Transverse colon (tissue), 4 donors: ENCODE measurements around the gene TMEM266. TPM values are rescaled to one million over a fixed set of nuclear protein-coding genes. Genes with fewer than 3 reads are reported as not detected.

Experiments
- DNase-seq: peaks from one replicate; pipeline ENCODE4 v3.0.0-alpha.2; 2019
- H3K27ac ChIP-seq, 4 donors: fragments of 200-600 bp; sonication (generic); 2 replicates each; pipeline ENCODE4 v1.5.1; 2016 to 2018; ENCODE audit warnings: inconsistent platforms in 4 of 4
- H3K27me3 ChIP-seq: fragments of 200-600 bp; sonication (generic); 2 replicates; pipeline ENCODE4 v1.5.1; 2017; ENCODE audit warnings: inconsistent platforms
- H3K36me3 ChIP-seq, 4 donors: fragments of 200-600 bp; sonication (generic); 2 replicates each; pipeline ENCODE4 v1.5.1; 2017 to 2019; ENCODE audit warnings: inconsistent platforms in 4 of 4
- H3K4me1 ChIP-seq, 4 donors: fragments of 200-600 bp; sonication (generic); 2 replicates each; pipeline ENCODE4 v1.5.1; 2017 to 2020; ENCODE audit warnings: inconsistent platforms in 4 of 4
- H3K4me3 ChIP-seq, 4 donors: fragments of 200-600 bp; sonication (generic); 1 replicate in 1 of 4; 2 replicates in 3 of 4; pipeline versions ENCODE4 v1.5.1 to v1.6.1; 2017 to 2019; ENCODE audit warnings: inconsistent platforms in 4 of 4
- H3K9me3 ChIP-seq, 2 donors: fragments of 200-600 bp; sonication (generic); 2 replicates each; pipeline ENCODE4 v1.5.1; 2017 to 2019; ENCODE audit warnings: inconsistent platforms in 2 of 2
- EP300 ChIP-seq: sonication (generic); formaldehyde crosslinking; IDR thresholded peaks from one replicate; pipeline ENCODE4 v1.6.1; 2017; ENCODE audit warnings: antibody characterized with exemption, low read depth
- POLR2A ChIP-seq: fragments of 450-650 bp; IDR thresholded peaks from one replicate; pipeline ENCODE4 v1.6.1; 2016; ENCODE audit warnings: antibody characterized with exemption, mild to moderate bottlenecking, moderate library complexity
- POLR2AphosphoS5 ChIP-seq, 3 donors: sonication (generic); formaldehyde crosslinking; IDR thresholded peaks; one replicate each; pipeline ENCODE4 v1.6.1; 2016; ENCODE audit warnings: antibody characterized with exemption in 3 of 3
- WGBS, 2 donors: methylation state at CpG; one replicate each; pipeline ENCODE4 v1.1.5; 2018; ENCODE audit warnings: low coverage in 1 of 2; 5-methylcytosine and 5-hydroxymethylcytosine counted together
- in situ Hi-C, 4 donors: fragments of 200-750 bp; cut with MboI; loops; one replicate each; pipeline versions ENCODE4 v1.15.0 to v1.15.1; 2017; ENCODE audit warnings: low sequenced_read_pairs in 3 of 4, low pct_ligation_motif_present in 1 of 4, low pct_unique_long_range_greater_than_20kb in 1 of 4
- intact Hi-C: fragments of 100-400 bp; cut with DNase I; formaldehyde crosslinking; loops from one replicate; pipeline ENCODE4 v1.15.1; 2023; ENCODE audit warnings: low total_unique reads
- total RNA-seq, 4 donors: library from RNA; depleted of rRNA; stranded (reverse); fragments of >200 nt; gene quantifications; one replicate each; pipeline ENCODE4 v1.1.0, GENCODE V29; 2016
- TF ChIP-seq, protein P1 (sequence below), 5 experiments: fragments of 200-600 bp in 3 of 5; fragments of 450-650 bp in 2 of 5; sonication (generic) in 3 of 5; IDR thresholded peaks; 1 replicate in 2 of 5; 2 replicates in 3 of 5; pipeline ENCODE4 v1.5.1; 2016 to 2017; ENCODE audit warnings: antibody characterized with exemption in 5 of 5, inconsistent platforms in 3 of 5, mild to moderate bottlenecking in 2 of 5, moderate library complexity in 1 of 5

The TMEM266 gene
- total RNA-seq, 4 donors from 2014 or later = 0.41 TPM; not detected in 3

DNA sequence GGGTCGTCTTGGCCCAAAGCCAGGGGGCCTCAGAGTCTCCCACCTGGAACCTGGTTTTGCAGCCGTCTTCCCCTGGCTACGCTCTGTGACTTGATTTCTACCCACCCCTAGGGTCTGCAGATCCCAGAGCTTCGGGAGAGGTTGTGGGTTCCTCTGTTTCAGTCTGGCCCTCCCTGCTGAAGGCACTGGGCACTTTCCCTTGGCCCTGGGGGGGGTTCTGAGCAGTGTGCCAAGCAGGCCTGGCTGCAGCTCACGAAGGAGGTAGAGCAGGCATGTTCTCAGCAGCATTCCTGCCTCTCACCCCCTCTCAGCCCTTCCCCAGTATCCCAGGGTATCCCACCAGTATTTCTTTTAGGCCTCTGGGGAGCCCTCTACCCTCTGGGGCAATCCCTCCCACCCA is 99.0 kb downstream of the TMEM266 start:
- TF ChIP-seq POLR2AphosphoS5 (IDR thresholded peaks at IDR 0.05) (no peak), EP300 (no peak), POLR2A (no peak)
- TF ChIP-seq, protein P1, sequence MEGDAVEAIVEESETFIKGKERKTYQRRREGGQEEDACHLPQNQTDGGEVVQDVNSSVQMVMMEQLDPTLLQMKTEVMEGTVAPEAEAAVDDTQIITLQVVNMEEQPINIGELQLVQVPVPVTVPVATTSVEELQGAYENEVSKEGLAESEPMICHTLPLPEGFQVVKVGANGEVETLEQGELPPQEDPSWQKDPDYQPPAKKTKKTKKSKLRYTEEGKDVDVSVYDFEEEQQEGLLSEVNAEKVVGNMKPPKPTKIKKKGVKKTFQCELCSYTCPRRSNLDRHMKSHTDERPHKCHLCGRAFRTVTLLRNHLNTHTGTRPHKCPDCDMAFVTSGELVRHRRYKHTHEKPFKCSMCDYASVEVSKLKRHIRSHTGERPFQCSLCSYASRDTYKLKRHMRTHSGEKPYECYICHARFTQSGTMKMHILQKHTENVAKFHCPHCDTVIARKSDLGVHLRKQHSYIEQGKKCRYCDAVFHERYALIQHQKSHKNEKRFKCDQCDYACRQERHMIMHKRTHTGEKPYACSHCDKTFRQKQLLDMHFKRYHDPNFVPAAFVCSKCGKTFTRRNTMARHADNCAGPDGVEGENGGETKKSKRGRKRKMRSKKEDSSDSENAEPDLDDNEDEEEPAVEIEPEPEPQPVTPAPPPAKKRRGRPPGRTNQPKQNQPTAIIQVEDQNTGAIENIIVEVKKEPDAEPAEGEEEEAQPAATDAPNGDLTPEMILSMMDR (IDR thresholded peaks at IDR 0.05) = no peak
- Histone ChIP-seq H3K36me3 (no peaks in the 10 kb centered on the region), H3K27me3 (no peaks in the 10 kb centered on the region), H3K9me3 (no peaks in the 10 kb centered on the region), H3K4me3 (no peak overlapping the region), H3K27ac (no peak overlapping the region), H3K4me1 (peaks cover 0 to 6% (median 0%) of the 10 kb centered on the region in 4 donors)
- no peak for DNase-seq
- in situ Hi-C loops (no loop called here), intact Hi-C loops (no loop called here)
- WGBS, 2 donors = 73% methylated on average over 5 of the region's 5 CpGs; no CpG with 5 or more reads in 1 of the 2 donors

DNA sequence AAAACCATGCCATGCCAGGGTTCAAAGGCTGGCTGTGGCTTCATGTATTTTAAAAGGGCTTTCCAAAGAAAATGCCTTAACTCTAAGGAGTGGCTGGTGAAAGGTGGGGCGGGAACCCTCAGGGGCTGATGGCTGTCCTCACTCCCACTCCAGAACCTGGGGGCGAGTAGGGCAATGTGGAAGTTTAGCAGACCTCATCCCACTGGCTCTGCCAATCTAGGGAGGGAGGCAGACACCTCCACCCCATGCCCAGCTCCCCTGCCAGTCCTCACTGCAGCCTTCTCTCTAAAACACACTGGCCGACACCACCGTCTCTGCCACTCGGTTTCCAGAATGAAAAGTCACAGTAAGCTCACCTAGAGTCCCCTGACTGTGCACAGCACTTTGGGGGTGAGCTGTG is 99.5 kb downstream of the TMEM266 start:
- H3K27ac ChIP-seq = no peak overlapping the region
- no peak for DNase-seq
- TF ChIP-seq, protein P1 (IDR thresholded peaks at IDR 0.05) = no peak
- TF ChIP-seq EP300 (no peak), POLR2A (no peak), POLR2AphosphoS5 (IDR thresholded peaks at IDR 0.05) (no peak)
- H3K9me3 ChIP-seq = no peaks in the 10 kb centered on the region
- in situ Hi-C loops = no loop called here
- H3K4me1 ChIP-seq = peaks cover 0 to 6% (median 0%) of the 10 kb centered on the region in 4 donors
- intact Hi-C loops = no loop called here
- WGBS, 2 donors = 85% methylated on average over 5 of the region's 5 CpGs; no CpG with 5 or more reads in 1 of the 2 donors
- no peaks in the 10 kb centered on the region for H3K27me3 ChIP-seq
- H3K4me3 ChIP-seq = no peak overlapping the region
- no peaks in the 10 kb centered on the region for H3K36me3 ChIP-seq

DNA sequence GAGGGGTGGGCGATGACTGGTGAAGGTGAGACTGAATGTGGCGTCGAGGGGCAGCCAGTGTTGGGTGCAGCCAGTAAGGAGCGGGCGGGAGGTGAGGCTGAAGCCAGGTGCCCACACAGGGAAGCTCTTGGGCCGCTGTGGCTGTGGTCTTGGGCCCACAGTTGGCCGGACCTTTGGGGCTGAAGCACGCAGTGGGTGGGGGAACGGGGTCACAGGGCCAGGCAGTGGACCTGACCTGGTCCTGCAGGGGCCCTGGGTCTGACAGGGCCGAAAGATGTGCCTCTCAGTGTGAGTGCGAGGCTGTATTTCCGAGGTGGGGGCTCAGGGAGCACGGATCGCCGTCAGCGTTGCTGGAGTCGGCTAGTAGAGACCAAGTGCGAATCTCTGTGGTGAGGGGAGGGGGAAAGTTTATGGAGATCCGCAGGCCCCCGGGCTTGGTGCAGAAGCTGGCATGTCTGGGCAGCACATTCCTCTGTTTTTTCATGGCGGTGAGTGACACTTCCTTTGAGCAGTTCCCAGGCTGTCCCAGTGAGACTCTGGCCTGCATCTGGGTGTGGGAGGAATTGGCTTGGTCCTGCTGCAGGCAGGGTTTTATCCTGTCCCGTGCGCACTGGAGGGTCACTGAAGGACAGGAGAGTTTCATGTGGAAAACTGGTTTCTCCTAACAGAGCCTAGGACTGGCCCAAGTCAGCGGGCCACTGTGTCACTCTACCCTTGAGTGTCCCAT is 100.8 kb downstream of the TMEM266 start:
- in situ Hi-C loops = no loop called here
- 85 to 100% methylated on average over 4 to 24 of the region's 24 CpGs for WGBS, 2 donors
- intact Hi-C loops = no loop called here

More for the DNA sequence above, 100.8 kb downstream of the TMEM266 start:
- no peaks in the 10 kb centered on the region for H3K27me3 ChIP-seq
- TF ChIP-seq, protein P1 (IDR thresholded peaks at IDR 0.05) = no peak
- TF ChIP-seq POLR2A (no peak), POLR2AphosphoS5 (IDR thresholded peaks at IDR 0.05) (no peak), EP300 (no peak)
- no peaks in the 10 kb centered on the region for H3K9me3 ChIP-seq
- no peak overlapping the region for H3K27ac ChIP-seq
- H3K4me3 ChIP-seq = no peak overlapping the region
- no peak for DNase-seq
- H3K36me3 ChIP-seq = no peaks in the 10 kb centered on the region
- peaks cover 0 to 6% (median 0%) of the 10 kb centered on the region in 4 donors for H3K4me1 ChIP-seq
